ENCODE measurements around the gene APOC3.

DNA sequence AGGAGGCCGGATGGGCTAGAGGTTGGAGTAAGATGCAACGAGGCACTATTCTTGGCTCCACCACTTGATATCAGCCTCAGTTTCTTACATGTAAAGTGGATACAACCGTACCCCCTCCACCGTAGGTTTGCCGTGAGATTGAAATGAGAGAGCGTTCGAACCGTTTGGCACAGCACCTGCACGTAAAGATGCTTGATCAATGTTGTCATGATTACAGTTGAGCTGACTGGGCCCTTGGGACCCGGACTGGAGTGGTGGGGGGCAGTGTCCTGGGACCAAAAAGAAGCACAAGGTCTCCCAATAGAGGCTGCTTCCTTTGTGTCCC, 3.7 kb downstream of the APOC3 start:
- TF ChIP-seq CTCF (IDR thresholded peaks at IDR 0.05) (no peak), POLR2A (IDR thresholded peaks at IDR 0.05) (no peak)

Measured in body of pancreas (tissue), 4 donors.